Smooth muscle cell (in vitro differentiated cells): ENCODE results near the gene CDH3. TPM values are rescaled to one million over a fixed set of nuclear protein-coding genes. Genes with fewer than 3 reads are reported as not detected.

Experiments used
- DNase-seq: peaks from one replicate; lab custom pipeline; 2025; ENCODE audit not compliant: unreplicated experiment; lab: John Stamatoyannopoulos, UW
- H2AFZ ChIP-seq: fragments of 200-600 bp; sonication (generic); 2 replicates; pipeline ENCODE4 v1.6.0; 2016; ENCODE audit warnings: antibody characterized with exemption, low read depth, mild to moderate bottlenecking
- H3F3A ChIP-seq: fragments of 200-600 bp; sonication (generic); 2 replicates; pipeline ENCODE4 v1.6.0; 2017; ENCODE audit warnings: antibody characterized with exemption, low read depth
- H3K27ac ChIP-seq: fragments of 200-600 bp; sonication (generic); 2 replicates; pipeline ENCODE4 v1.5.1; 2016; ENCODE audit warnings: low read depth, mild to moderate bottlenecking
- H3K27me3 ChIP-seq: fragments of 200-600 bp; sonication (generic); 2 replicates; pipeline ENCODE4 v1.6.1; 2016; ENCODE audit warnings: low read depth, mild to moderate bottlenecking
- H3K36me3 ChIP-seq: fragments of 200-600 bp; sonication (generic); 2 replicates; pipeline ENCODE4 v1.5.1; 2016; ENCODE audit warnings: low read depth
- H3K4me1 ChIP-seq: fragments of 200-600 bp; sonication (generic); 2 replicates; pipeline ENCODE4 v1.5.1; 2016; ENCODE audit warnings: low read depth
- H3K4me2 ChIP-seq: fragments of 200-600 bp; sonication (generic); 2 replicates; pipeline ENCODE4 v1.6.0; 2016; ENCODE audit warnings: mild to moderate bottlenecking
- H3K4me3 ChIP-seq: fragments of 200-600 bp; sonication (generic); 2 replicates; pipeline ENCODE4 v1.5.1; 2016; ENCODE audit warnings: mild to moderate bottlenecking
- H3K79me2 ChIP-seq: fragments of 200-600 bp; sonication (generic); 2 replicates; pipeline ENCODE4 v1.6.0; 2016; ENCODE audit warnings: low read depth, mild to moderate bottlenecking
- H3K9ac ChIP-seq: fragments of 200-600 bp; sonication (generic); 2 replicates; pipeline ENCODE4 v1.6.0; 2016; ENCODE audit warnings: low read depth
- H3K9me3 ChIP-seq: fragments of 200-600 bp; sonication (generic); replicated peaks from 2 replicates; pipeline ENCODE4 v1.5.1; 2016; ENCODE audit warnings: low read depth
- H4K20me1 ChIP-seq: fragments of 200-600 bp; sonication (generic); 2 replicates; pipeline ENCODE4 v1.6.0; 2016; ENCODE audit warnings: low read depth
- WGBS: methylation state at CpG from one replicate; pipeline ENCODE4 v1.1.7; 2016; ENCODE audit warnings: low lambda C conversion rate; 5-methylcytosine and 5-hydroxymethylcytosine counted together
- polyA plus RNA-seq: library from polyadenylated mRNA; unstranded; fragments of >200 nt; fragmentation: Nextera tagmentation; extraction: Ambion mirVana; gene quantifications from 2 replicates; pipeline ENCODE4 v1.2.1, GENCODE V29; 2016
- total RNA-seq: library from RNA; depleted of rRNA; stranded (reverse); fragments of >200 nt; gene quantifications from 2 replicates; pipeline ENCODE4 v1.2.3, GENCODE V29; 2014
- TF ChIP-seq, protein P1 (sequence below): fragments of 200-600 bp; sonication (generic); IDR thresholded peaks from 2 replicates; pipeline ENCODE4 v1.5.1; 2017; ENCODE audit warnings: borderline replicate concordance, mild to moderate bottlenecking, antibody characterized with exemption; ENCODE audit not compliant: insufficient read depth, poor library complexity, severe bottlenecking

The CDH3 gene
- total and polyA plus RNA-seq, 2 experiments from 2014 or later: 18.9 to 78.2 TPM

DNA sequence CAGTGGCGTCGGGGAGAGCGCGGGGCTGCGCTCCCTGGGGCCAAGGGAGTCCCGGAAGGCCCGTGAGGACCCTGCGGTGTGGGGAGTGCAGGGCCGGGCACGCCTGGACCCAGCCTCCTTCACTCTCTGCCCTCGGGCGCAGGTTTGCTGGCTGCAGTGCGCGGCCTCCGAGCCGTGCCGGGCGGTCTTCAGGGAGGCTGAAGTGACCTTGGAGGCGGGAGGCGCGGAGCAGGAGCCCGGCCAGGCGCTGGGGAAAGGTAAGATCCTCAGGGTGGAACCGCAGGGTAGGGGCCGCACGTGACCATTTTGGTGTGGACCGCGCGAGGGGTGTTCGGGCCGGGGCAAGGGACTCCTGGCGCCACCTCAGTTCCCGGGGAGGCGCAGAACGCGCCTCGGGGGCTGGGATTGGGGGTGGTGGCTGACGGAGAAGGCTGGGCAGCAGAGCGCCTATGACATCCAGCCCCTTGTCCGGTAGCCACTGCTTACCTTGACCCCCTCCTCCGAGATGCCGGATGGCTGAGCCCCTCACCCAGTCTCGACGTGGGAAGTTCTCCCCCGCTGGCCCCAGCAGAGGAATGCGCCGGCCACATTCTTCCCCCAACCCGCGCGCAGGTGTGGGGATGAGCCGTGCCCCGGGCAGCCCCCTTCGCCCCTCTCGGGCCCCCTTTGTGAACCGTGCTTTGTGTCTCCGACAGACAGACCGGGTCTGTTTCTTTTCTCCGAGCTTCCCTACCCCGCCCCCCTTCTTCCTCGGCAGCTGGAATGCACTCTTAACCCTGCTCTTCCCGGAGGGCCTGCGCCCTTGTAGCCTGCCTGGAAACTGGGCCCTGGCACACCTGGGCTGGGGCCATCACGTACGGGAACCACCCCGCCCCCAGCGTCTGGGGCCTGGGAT is 631 bp downstream of the CDH3 start:
- DNase-seq: no peak
- H2AFZ ChIP-seq: peak overlapping the region; percentile 10
- peaks cover 29% of the 10 kb centered on the region for H3K4me1 ChIP-seq
- H3K9ac ChIP-seq: no peak overlapping the region
- H3F3A ChIP-seq: peaks cover 4% of the 10 kb centered on the region
- H3K27me3 ChIP-seq: no peaks in the 10 kb centered on the region
- H3K4me3 ChIP-seq: peak overlapping the region; percentile 58
- WGBS: under 1% methylated on average over 62 of the region's 66 CpGs
- no peaks in the 10 kb centered on the region for H3K9me3 ChIP-seq
- H4K20me1 ChIP-seq: no peaks in the 10 kb centered on the region
- H3K27ac ChIP-seq: no peak overlapping the region
- TF ChIP-seq, protein P1, sequence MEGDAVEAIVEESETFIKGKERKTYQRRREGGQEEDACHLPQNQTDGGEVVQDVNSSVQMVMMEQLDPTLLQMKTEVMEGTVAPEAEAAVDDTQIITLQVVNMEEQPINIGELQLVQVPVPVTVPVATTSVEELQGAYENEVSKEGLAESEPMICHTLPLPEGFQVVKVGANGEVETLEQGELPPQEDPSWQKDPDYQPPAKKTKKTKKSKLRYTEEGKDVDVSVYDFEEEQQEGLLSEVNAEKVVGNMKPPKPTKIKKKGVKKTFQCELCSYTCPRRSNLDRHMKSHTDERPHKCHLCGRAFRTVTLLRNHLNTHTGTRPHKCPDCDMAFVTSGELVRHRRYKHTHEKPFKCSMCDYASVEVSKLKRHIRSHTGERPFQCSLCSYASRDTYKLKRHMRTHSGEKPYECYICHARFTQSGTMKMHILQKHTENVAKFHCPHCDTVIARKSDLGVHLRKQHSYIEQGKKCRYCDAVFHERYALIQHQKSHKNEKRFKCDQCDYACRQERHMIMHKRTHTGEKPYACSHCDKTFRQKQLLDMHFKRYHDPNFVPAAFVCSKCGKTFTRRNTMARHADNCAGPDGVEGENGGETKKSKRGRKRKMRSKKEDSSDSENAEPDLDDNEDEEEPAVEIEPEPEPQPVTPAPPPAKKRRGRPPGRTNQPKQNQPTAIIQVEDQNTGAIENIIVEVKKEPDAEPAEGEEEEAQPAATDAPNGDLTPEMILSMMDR: no peak
- peak overlapping the region; percentile 90 for H3K4me2 ChIP-seq
- H3K79me2 ChIP-seq: peaks cover 6% of the 10 kb centered on the region
- no peaks in the 10 kb centered on the region for H3K36me3 ChIP-seq

GRCh38 chr16:68646953-68647659 is 2.0 kb downstream of the CDH3 start:
- peaks cover 4% of the 10 kb centered on the region for H3F3A ChIP-seq
- H3K79me2 ChIP-seq: peaks cover 6% of the 10 kb centered on the region
- H3K4me1 ChIP-seq: peaks cover 29% of the 10 kb centered on the region
- no peaks in the 10 kb centered on the region for H3K36me3 ChIP-seq
- no peaks in the 10 kb centered on the region for H4K20me1 ChIP-seq
- H3K27ac ChIP-seq: no peak overlapping the region
- 65% methylated on average over 18 of the region's 18 CpGs for WGBS
- no peak overlapping the region for H2AFZ ChIP-seq
- H3K9ac ChIP-seq: no peak overlapping the region
- TF ChIP-seq, protein P1: no peak
- H3K9me3 ChIP-seq: no peaks in the 10 kb centered on the region
- H3K4me2 ChIP-seq: peak overlapping the region; percentile 90
- peak overlapping the region; percentile 58 for H3K4me3 ChIP-seq
- no peak for DNase-seq
- no peaks in the 10 kb centered on the region for H3K27me3 ChIP-seq

- no peak for DNase-seq
- H3K79me2 ChIP-seq: peaks cover 9% of the 10 kb centered on the region
- no peak overlapping the region for H3K9ac ChIP-seq
- H3K27ac ChIP-seq: no peak overlapping the region
- no peak overlapping the region for H3K4me3 ChIP-seq
- no peak overlapping the region for H2AFZ ChIP-seq
- H3K36me3 ChIP-seq: no peaks in the 10 kb centered on the region
- H4K20me1 ChIP-seq: no peaks in the 10 kb centered on the region
- no peaks in the 10 kb centered on the region for H3K9me3 ChIP-seq
- TF ChIP-seq, protein P1: no peak
- no peaks in the 10 kb centered on the region for H3F3A ChIP-seq
- no peak overlapping the region for H3K4me2 ChIP-seq
- 97% methylated on average over 12 of the region's 12 CpGs for WGBS
- H3K27me3 ChIP-seq: no peaks in the 10 kb centered on the region
- H3K4me1 ChIP-seq: peaks cover 11% of the 10 kb centered on the region
Observed at GRCh38 chr16:68651136-68651535, 6.0 kb downstream of the CDH3 start.
